Dendritic cell treated with granulocyte-macrophage colony-stimulating factor and Interleukin-4, amounts not matched to agents 40 ng/mL and 50 ng/mL, for 4 days (primary cell): ENCODE data around the gene THADA.

Experiments
- H3K27ac Mint-ChIP-seq: one replicate; pipeline ENCODE4 v1.8.0; 2022; ENCODE audit warnings: mild to moderate bottlenecking, mixed read lengths
- H3K27me3 Mint-ChIP-seq: one replicate; pipeline ENCODE4 v1.8.0; 2022; ENCODE audit warnings: mild to moderate bottlenecking, mixed read lengths
- H3K36me3 Mint-ChIP-seq: one replicate; pipeline ENCODE4 v1.8.0; 2022; ENCODE audit warnings: low read depth, mixed read lengths
- H3K4me1 Mint-ChIP-seq: one replicate; pipeline ENCODE4 v1.8.0; 2022; ENCODE audit warnings: low read depth, mixed read lengths
- H3K4me3 Mint-ChIP-seq: one replicate; pipeline ENCODE4 v1.8.0; 2022; ENCODE audit warnings: mild to moderate bottlenecking, moderate library complexity, mixed read lengths
- H3K9me3 Mint-ChIP-seq: one replicate; pipeline ENCODE4 v1.8.0; 2022; ENCODE audit warnings: mixed read lengths
- intact Hi-C: fragments of 100-400 bp; cut with micrococcal nuclease; formaldehyde crosslinking; loops from one replicate; pipeline ENCODE4 v1.15.0; 2022

THADA gene

GRCh38 chr2:43238176-43238575, 357.7 kb downstream of the THADA start:
- intact Hi-C loops = loop anchor here (10.0 kb wide), 1 partner anchor 167 kb away; no protein-coding TSS in a partner anchor
- peaks cover 75% of the 10 kb centered on the region for H3K4me1 Mint-ChIP-seq

GRCh38 chr2:43233218-43234212, 362.3 kb downstream of the THADA start:
- Mint-ChIP-seq H3K36me3 (peaks cover 24% of the 10 kb centered on the region), H3K9me3 (no peaks in the 10 kb centered on the region), H3K27me3 (no peaks in the 10 kb centered on the region), H3K4me3 (no peak overlapping the region), H3K27ac (peak overlapping the region; percentile 79), H3K4me1 (peaks cover 78% of the 10 kb centered on the region)
- intact Hi-C loops = loop anchor here (5.0 to 10.0 kb wide), 2 partner anchors 171 to 249 kb away; no protein-coding TSS in a partner anchor

More at GRCh38 chr2:43238176-43238575, 357.7 kb downstream of the THADA start:
- no peaks in the 10 kb centered on the region for H3K27me3 Mint-ChIP-seq
- H3K4me3 Mint-ChIP-seq = no peak overlapping the region
- no peaks in the 10 kb centered on the region for H3K9me3 Mint-ChIP-seq
- H3K36me3 Mint-ChIP-seq = peaks cover 4% of the 10 kb centered on the region
- peak overlapping the region; percentile 94 for H3K27ac Mint-ChIP-seq

- H3K9me3 Mint-ChIP-seq = no peaks in the 10 kb centered on the region
- peak overlapping the region; percentile 17 for H3K27ac Mint-ChIP-seq
- peaks cover 33% of the 10 kb centered on the region for H3K36me3 Mint-ChIP-seq
- no peak overlapping the region for H3K4me3 Mint-ChIP-seq
- H3K27me3 Mint-ChIP-seq = no peaks in the 10 kb centered on the region
- peaks cover 73% of the 10 kb centered on the region for H3K4me1 Mint-ChIP-seq
- intact Hi-C loops = loop anchor here (5.0 to 10.0 kb wide), 2 partner anchors 174 to 251 kb away; no protein-coding TSS in a partner anchor
Observed at GRCh38 chr2:43230951-43231827, 364.6 kb downstream of the THADA start.

- intact Hi-C loops = loop anchor here (5.0 to 10.0 kb wide), 2 partner anchors 174 to 252 kb away; no protein-coding TSS in a partner anchor
- Mint-ChIP-seq H3K9me3 (no peaks in the 10 kb centered on the region), H3K4me3 (no peak overlapping the region), H3K36me3 (peaks cover 41% of the 10 kb centered on the region), H3K27ac (no peak overlapping the region), H3K4me1 (peaks cover 68% of the 10 kb centered on the region), H3K27me3 (no peaks in the 10 kb centered on the region)
Observed at GRCh38 chr2:43230351-43230885, 365.4 kb downstream of the THADA start.

GRCh38 chr2:43228756-43229659, 366.8 kb downstream of the THADA start:
- H3K36me3 Mint-ChIP-seq = peaks cover 55% of the 10 kb centered on the region
- H3K4me1 Mint-ChIP-seq = peaks cover 60% of the 10 kb centered on the region
- H3K9me3 Mint-ChIP-seq = no peaks in the 10 kb centered on the region
- no peak overlapping the region for H3K27ac Mint-ChIP-seq
- no peak overlapping the region for H3K4me3 Mint-ChIP-seq
- intact Hi-C loops = loop anchor here (1.0 to 5.0 kb wide), 6 partner anchors 204 to 402 kb away; no protein-coding TSS in a partner anchor
- H3K27me3 Mint-ChIP-seq = no peaks in the 10 kb centered on the region

GRCh38 chr2:43228321-43228751, 367.5 kb downstream of the THADA start:
- Mint-ChIP-seq H3K27ac (peak overlapping the region; percentile 98), H3K4me1 (peaks cover 54% of the 10 kb centered on the region), H3K9me3 (no peaks in the 10 kb centered on the region), H3K27me3 (no peaks in the 10 kb centered on the region), H3K4me3 (no peak overlapping the region), H3K36me3 (peaks cover 62% of the 10 kb centered on the region)
- intact Hi-C loops = loop anchor here (2.0 to 5.0 kb wide), 4 partner anchors 204 to 401 kb away; no protein-coding TSS in a partner anchor

- Mint-ChIP-seq H3K9me3 (no peaks in the 10 kb centered on the region), H3K36me3 (peaks cover 67% of the 10 kb centered on the region), H3K4me3 (peak overlapping the region; percentile 89), H3K4me1 (peaks cover 49% of the 10 kb centered on the region), H3K27ac (peak overlapping the region; percentile 98), H3K27me3 (no peaks in the 10 kb centered on the region)
- intact Hi-C loops = loop anchor here (2.0 to 5.0 kb wide), 5 partner anchors 97 to 401 kb away; no protein-coding TSS in a partner anchor
Observed at GRCh38 chr2:43227830-43228281, 368.0 kb downstream of the THADA start.

- H3K27ac Mint-ChIP-seq = peak overlapping the region; percentile 98
- intact Hi-C loops = loop anchor here (2.0 to 5.0 kb wide), 3 partner anchors 96 to 400 kb away; no protein-coding TSS in a partner anchor
- H3K4me3 Mint-ChIP-seq = peak overlapping the region; percentile 89
- no peaks in the 10 kb centered on the region for H3K27me3 Mint-ChIP-seq
- H3K4me1 Mint-ChIP-seq = peaks cover 43% of the 10 kb centered on the region
- H3K36me3 Mint-ChIP-seq = peaks cover 73% of the 10 kb centered on the region
- H3K9me3 Mint-ChIP-seq = no peaks in the 10 kb centered on the region
Observed at GRCh38 chr2:43226955-43227829, 368.6 kb downstream of the THADA start.

- Mint-ChIP-seq H3K27ac (peak within 1 kb of the TSS; percentile 98), H3K27me3 (no peaks in the 10 kb centered on the region), H3K4me3 (peak within 1 kb of the TSS; percentile 93), H3K36me3 (peaks cover 78% of the 10 kb centered on the region), H3K9me3 (no peaks in the 10 kb centered on the region), H3K4me1 (peaks cover 43% of the 10 kb centered on the region)
- intact Hi-C loops = loop anchor here (2.0 to 5.0 kb wide), 3 partner anchors 96 to 399 kb away; no protein-coding TSS in a partner anchor
Observed at GRCh38 chr2:43226558-43226954, 369.3 kb downstream of the THADA start, which contains the start of gene ZFP36L2. Gene ZFP36L2 (minus strand): TSS chr2:43226606. CDS start chr2:43226315, 291 bp downstream.

- Mint-ChIP-seq H3K4me1 (peaks cover 43% of the 10 kb centered on the region), H3K27ac (peak overlapping the region; percentile 98), H3K9me3 (no peaks in the 10 kb centered on the region), H3K27me3 (no peaks in the 10 kb centered on the region), H3K36me3 (peaks cover 78% of the 10 kb centered on the region), H3K4me3 (peak overlapping the region; percentile 93)
- intact Hi-C loops = loop anchor here (2.0 to 5.0 kb wide), 3 partner anchors 95 to 399 kb away; no protein-coding TSS in a partner anchor
Observed at GRCh38 chr2:43225788-43226557, 369.9 kb downstream of the THADA start.
